ENCODE measurements around the gene FAM78A. TPM values are rescaled to one million over a fixed set of nuclear protein-coding genes. Genes with fewer than 3 reads are reported as not detected.

Gene FAM78A
- total and polyA plus RNA-seq, 2 of the 8 experiments (the other 6 are each of a cell fraction or from before 2014, with no cell fraction given) = 3.1 TPM

DNA sequence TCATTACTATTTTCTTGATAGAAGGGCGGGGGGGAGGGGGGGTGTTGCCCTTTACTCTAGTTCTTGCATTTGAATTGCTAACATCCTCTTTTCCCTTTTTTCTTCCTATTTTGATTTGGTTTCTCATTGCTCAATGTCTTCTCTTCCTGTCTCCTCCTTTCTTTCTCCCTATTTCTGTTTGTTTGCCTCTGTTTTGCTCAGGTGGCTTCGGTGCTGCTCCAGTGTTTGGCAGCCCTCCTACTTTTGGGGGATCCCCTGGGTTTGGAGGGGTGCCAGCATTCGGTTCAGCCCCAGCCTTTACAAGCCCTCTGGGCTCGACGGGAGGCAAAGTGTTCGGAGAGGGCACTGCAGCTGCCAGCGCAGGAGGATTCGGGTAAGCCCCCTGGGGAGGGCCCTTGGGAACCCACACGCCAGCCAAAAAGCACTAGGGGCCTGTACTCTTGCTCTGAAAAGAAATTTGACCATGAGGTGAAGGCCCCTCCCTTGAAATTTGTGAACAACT, 48.3 kb downstream of the FAM78A start:
- Histone ChIP-seq H2BK12ac (ENCODE audit: low read depth, low read length) (no peak overlapping the region), H3K23ac (ENCODE audit: insufficient read length) (no peak overlapping the region), H2BK120ac (replicated peaks; ENCODE audit: low read depth, low read length) (no peak overlapping the region), H4K91ac (replicated peaks; ENCODE audit: insufficient read length, low read length) (no peak overlapping the region), H2AK5ac (ENCODE audit: low read depth, low read length) (no peak overlapping the region), H3K27ac (ENCODE audit: low read depth, low read length) (no peak overlapping the region), H3K79me2 (ENCODE audit: control insufficient read depth in 1 of 2, insufficient read depth in 2 of 2, low read length in 2 of 2) (no peaks in the 10 kb centered on the region), H3K4ac (replicated peaks; ENCODE audit: insufficient read length, low read depth, low read length) (no peak overlapping the region), H2BK5ac (ENCODE audit: low read depth, low read length) (no peak overlapping the region), H3K4me3 (ENCODE audit: extremely low read depth in 1 of 4, insufficient read depth in 2 of 4, low read depth in 3 of 4, low read length in 4 of 4) (no peak overlapping the region), H3K18ac (ENCODE audit: extremely low read depth, low read length) (peak overlapping the region; percentile 83; the same call in 1 of the 2 replicates), H4K8ac (ENCODE audit: extremely low read depth, insufficient read depth, low read length) (peak overlapping the region; percentile 52; the same call in 1 of the 2 replicates), H4K20me1 (replicated peaks in 1 of 2; ENCODE audit: control insufficient read depth in 1 of 2, insufficient read depth in 2 of 2, low read length in 2 of 2) (no peaks in the 10 kb centered on the region), H3K27me3 (replicated peaks in 1 of 4; ENCODE audit: control insufficient read depth in 3 of 4, extremely low read depth in 1 of 4, insufficient read depth in 3 of 4, low read length in 3 of 4) (no peaks in the 10 kb centered on the region), H3K9me3 (ENCODE audit: insufficient read depth in 2 of 2, low read depth in 1 of 2, low read length in 1 of 2) (no peaks in the 10 kb centered on the region), H3K4me1 (replicated peaks in 1 of 4; ENCODE audit: control insufficient read depth in 3 of 4, insufficient read depth in 4 of 4, low read length in 3 of 4) (peaks cover 8 to 16% (median 13%) of the 10 kb centered on the region in 4 experiments; a peak in 6 of 7 replicates), H3K9ac (replicated peaks in 1 of 4; ENCODE audit: extremely low read depth in 1 of 4, low read depth in 3 of 4, low read length in 3 of 4) (no peak overlapping the region), H2AFZ (ENCODE audit: low read length) (no peak overlapping the region), H3K79me1 (ENCODE audit: low read depth, low read length) (no peaks in the 10 kb centered on the region), H3K36me3 (ENCODE audit: control insufficient read depth in 2 of 4, insufficient read depth in 4 of 4, low read length in 3 of 4) (peaks cover 0 to 21% (median 9%) of the 10 kb centered on the region in 4 experiments; a peak in 5 of 8 replicates), H3K4me2 (ENCODE audit: insufficient read depth in 1 of 2, low read depth in 2 of 2, low read length in 2 of 2) (peak overlapping the region in 1 of 2 experiments; percentile 32; a peak in 1 of 4 replicates), H2BK15ac (ENCODE audit: low read length) (0 out of 2 replicates have a peak overlapping the region, but pooled peaks have one; percentile 46), H2BK20ac (ENCODE audit: low read length) (no peak overlapping the region), H3K23me2 (ENCODE audit: low read depth, low read length) (peaks cover 1% of the 10 kb centered on the region; the same call in 1 of the 2 replicates), H3K56ac (replicated peaks; ENCODE audit: insufficient read length, low read depth, low read length) (no peak overlapping the region), H3K14ac (ENCODE audit: insufficient read length) (no peak overlapping the region), H4K5ac (ENCODE audit: insufficient read length, low read depth, low read length) (no peak overlapping the region)
- DNase-seq (ENCODE audit: low read depth in 1 of 2, low spot score in 2 of 2) = no peak
- WGBS, 2 experiments (ENCODE audit: extremely low coverage in 1 of 2, insufficient coverage in 1 of 2, insufficient read length in 1 of 2, insufficient replicate concordance in 2 of 2, low coverage in 1 of 2, low lambda C conversion rate in 2 of 2, missing lambda C conversion rate in 1 of 2) = 58% methylated on average over 8 of the region's 9 CpGs; no CpG with 5 or more reads in 1 of the 2 experiments
- TF ChIP-seq SP2 (IDR thresholded peaks at IDR 0.05; ENCODE audit: low read length) (no peak), KDM5A (IDR thresholded peaks at IDR 0.05; ENCODE audit: low read length) (no peak), CREB1 (IDR thresholded peaks at IDR 0.05) (no peak), RFX5 (IDR thresholded peaks at IDR 0.05; ENCODE audit: borderline replicate concordance, low read depth, low read length) (no peak)
- FAIRE-seq = no peak
- POLR2A ChIA-PET (ENCODE audit: partially characterized antibody) = interaction anchor here (0.9 to 2.9 kb wide), 5 partner anchors 9 to 143 kb away, joined by 3 to 18 read pairs (median 3); no protein-coding TSS in a partner anchor
- CTCF ChIA-PET (ENCODE audit: partially characterized antibody) = interaction anchor here (0.9 to 5.4 kb wide), 4 partner anchors 28 to 108 kb away, joined by 3 to 36 read pairs (median 4); no protein-coding TSS in a partner anchor

All from H1 (cell line).